HepG2 (cell line): ENCODE measurements around the gene GRIN3A. TPM values are rescaled to one million over a fixed set of nuclear protein-coding genes. Genes with fewer than 3 reads are reported as not detected.
A peak's percentile ranks its signal among the peaks of the same experiment; 100 is the strongest.

ENCODE experiments used
- ATAC-seq: fragments of 200-7000 bp; cut with Tn5 transposase; 3 replicates; pipeline ENCODE4 v1.9.1; 2020; ENCODE audit warnings: mild to moderate bottlenecking, moderate library complexity
- BruUV-seq: library from RNA; stranded (reverse); fragments of 400-500 nt; replicated peaks from 2 replicates; lab custom pipeline; 2021; lab: Mats Ljungman, UMichigan
- CTCF ChIA-PET: fragments of 300-600 bp; formaldehyde crosslinking; extraction: SDS; loops from one replicate; lab custom pipeline; 2021; ENCODE audit warnings: low total read pairs, inconsistent platforms, low intra/inter-chr PET ratio; lab: Yijun Ruan, JAX
- POLR2A ChIA-PET: fragments of 350-600 bp; sonication (Branson Sonifier 250); formaldehyde crosslinking; loops from one replicate; lab custom pipeline; 2020; ENCODE audit warnings: antibody characterized with exemption, inconsistent platforms; lab: Yijun Ruan, JAX
- DNase-seq: peaks from one replicate; pipeline ENCODE4 v3.0.0-alpha.2; 2015; ENCODE audit warnings: low spot score
- FAIRE-seq: peaks from 3 replicates; lab custom pipeline; 2011; peaks lifted over from hg19 to GRCh38; lab: Jason Lieb, UNC
- H2AFZ ChIP-seq: one replicate; pipeline ENCODE4 v1.6.1; 2011; ENCODE audit warnings: low read length, inconsistent platforms
- H3K27ac ChIP-seq: fragments of 300-600 bp; 3 replicates; pipeline ENCODE4 v1.8.0; 2011; ENCODE audit warnings: mixed run types, mild to moderate bottlenecking, mixed read lengths, low read length, inconsistent platforms; ENCODE audit not compliant: insufficient read depth; ENCODE audit errors: extremely low read length
- H3K27me3 ChIP-seq, 2 experiments: fragments of 200-600 bp in 1 of 2; 2 replicates in 1 of 2; 3 replicates in 1 of 2; pipeline versions ENCODE4 v1.6.0 to v1.8.0; 2011; ENCODE audit warnings: low read length in 2 of 2, mild to moderate bottlenecking in 2 of 2, moderate library complexity in 2 of 2, inconsistent platforms in 1 of 2; ENCODE audit not compliant: insufficient read depth in 2 of 2, control insufficient read depth in 1 of 2
- H3K36me3 ChIP-seq, 2 experiments: fragments of 200-600 bp in 1 of 2; replicated peaks in 1 of 2; 2 replicates in 1 of 2; 3 replicates in 1 of 2; pipeline versions ENCODE4 v1.5.1 to v1.8.0; 2011; ENCODE audit warnings: low read length in 2 of 2, inconsistent platforms in 1 of 2; ENCODE audit not compliant: insufficient read depth in 2 of 2, control insufficient read depth in 1 of 2
- H3K4me1 ChIP-seq: 2 replicates; pipeline ENCODE4 v1.5.1; 2012; ENCODE audit warnings: low read length, inconsistent platforms; ENCODE audit not compliant: insufficient read depth
- H3K4me2 ChIP-seq: 2 replicates; pipeline ENCODE4 v1.6.0; 2011; ENCODE audit warnings: low read depth, low read length, inconsistent platforms
- H3K4me3 ChIP-seq, 3 experiments: fragments of 200-600 bp in 1 of 3; sonication (generic), shearing (Covaris generic) in 1 of 3; replicated peaks in 1 of 3; 2 replicates each; pipeline ENCODE4 v1.5.1; 2011 to 2016; ENCODE audit warnings: low read length in 3 of 3, inconsistent platforms in 2 of 3, low read depth in 2 of 3, mild to moderate bottlenecking in 2 of 3, control low read depth in 1 of 3, mixed read lengths in 1 of 3; ENCODE audit not compliant: insufficient read depth in 1 of 3
- H3K79me2 ChIP-seq: one replicate; pipeline ENCODE4 v1.6.1; 2011; ENCODE audit warnings: low read length, inconsistent platforms; ENCODE audit not compliant: insufficient read depth
- H3K9ac ChIP-seq: 2 replicates; pipeline ENCODE4 v1.6.0; 2011; ENCODE audit warnings: mild to moderate bottlenecking, low read depth, low read length, inconsistent platforms; ENCODE audit not compliant: insufficient read depth
- H3K9me3 ChIP-seq: 2 replicates; pipeline ENCODE4 v1.5.1; 2012; ENCODE audit warnings: mild to moderate bottlenecking, low read length
- H4K20me1 ChIP-seq: 2 replicates; pipeline ENCODE4 v1.6.0; 2011; ENCODE audit warnings: inconsistent platforms, mild to moderate bottlenecking, low read length, moderate library complexity; ENCODE audit not compliant: insufficient read depth
- CTCF ChIP-seq: sonication (generic); formaldehyde crosslinking; IDR thresholded peaks from 2 replicates; pipeline ENCODE4 v1.5.0; 2020; ENCODE audit warnings: mild to moderate bottlenecking, missing genetic modification reagents, moderate library complexity
- EEA1 ChIP-seq: sonication (generic); formaldehyde crosslinking; IDR thresholded peaks from 2 replicates; pipeline ENCODE4 v1.5.1; 2020; ENCODE audit warnings: mild to moderate bottlenecking, missing genetic modification reagents, borderline replicate concordance
- ERF ChIP-seq: IDR thresholded peaks from 2 replicates; pipeline ENCODE4 v1.6.1; 2018; ENCODE audit warnings: missing biosample characterization, missing genetic modification reagents
- KLF9 ChIP-seq: IDR thresholded peaks from 2 replicates; pipeline ENCODE4 v1.6.1; 2016; ENCODE audit warnings: low read depth
- PCBP1 ChIP-seq: fragments of 200-400 bp; formaldehyde crosslinking; IDR thresholded peaks from 2 replicates; pipeline ENCODE4 v1.6.1; 2017; ENCODE audit warnings: mild to moderate bottlenecking, low read depth, low read length, borderline replicate concordance
- PHF5A ChIP-seq: IDR thresholded peaks from one replicate; pipeline ENCODE4 v1.6.1; 2018; ENCODE audit warnings: low read depth, missing genetic modification reagents; ENCODE audit not compliant: unreplicated experiment
- PRDM10 ChIP-seq: sonication (generic); formaldehyde crosslinking; IDR thresholded peaks from 2 replicates; pipeline ENCODE4 v1.4.0; 2020; ENCODE audit warnings: low read depth, missing genetic modification reagents
- SRY ChIP-seq: sonication (generic); formaldehyde crosslinking; IDR thresholded peaks from 2 replicates; pipeline ENCODE4 v1.8.0; 2022; ENCODE audit warnings: mild to moderate bottlenecking, missing genetic modification reagents
- ZNF543 ChIP-seq: sonication (generic); formaldehyde crosslinking; IDR thresholded peaks from 2 replicates; pipeline ENCODE4 v1.4.0; 2020; ENCODE audit warnings: mild to moderate bottlenecking, missing genetic modification reagents
- ZNF576 ChIP-seq: sonication (generic); formaldehyde crosslinking; IDR thresholded peaks from 2 replicates; pipeline ENCODE4 v1.4.0; 2020; ENCODE audit warnings: mild to moderate bottlenecking, missing genetic modification reagents
- WGBS: methylation state at CpG from one replicate; pipeline ENCODE4 v1.1.6; 2017; ENCODE audit warnings: low lambda C conversion rate; 5-methylcytosine and 5-hydroxymethylcytosine counted together
- in situ Hi-C: cut with HindIII; loops from 2 replicates; pipeline ENCODE4 v1.10.0; 2017; ENCODE audit warnings: low pct_unique_long_range_greater_than_20kb; ENCODE audit not compliant: extremely low pct_ligation_motif_present
- intact Hi-C: fragments of 100-400 bp; cut with micrococcal nuclease; formaldehyde crosslinking; loops from one replicate; pipeline ENCODE4 v1.10.0; 2022; ENCODE audit not compliant: unreplicated experiment
- polyA plus RNA-seq, 8 experiments: library from polyadenylated mRNA; depleted of rRNA in 3 of 8; stranded (reverse) in 7 of 8; unstranded in 1 of 8; fragments of >200 nt; fragmentation: Illumina TruSeq in 4 of 8; extraction: Trizol in 4 of 8; gene quantifications; 2 replicates each; pipeline versions ENCODE4 v1.2.1 to v1.2.3, GENCODE V29; 2011 to 2016; ENCODE audit warnings: low read depth in 4 of 8, missing spikeins in 1 of 8, mixed read lengths in 1 of 8; ENCODE audit not compliant: insufficient read depth in 1 of 8
- total RNA-seq, 5 experiments: library from RNA; depleted of rRNA; stranded (reverse); fragments of >200 nt; fragmentation: Illumina TruSeq; extraction: Trizol; gene quantifications; 2 replicates each; pipeline ENCODE4 v1.2.3, GENCODE V29; 2016; ENCODE audit warnings: low read depth in 1 of 5

The GRIN3A gene
- total and polyA plus RNA-seq, 2 of the 13 experiments (the other 11 are each of a cell fraction or from before 2014, with no cell fraction given): not detected

GRCh38 chr9:101711330-101711941 is 27.0 kb downstream of the GRIN3A start:
- POLR2A ChIA-PET: no interaction called here

GRCh38 chr9:101708855-101709254 is 29.6 kb downstream of the GRIN3A start:
- FAIRE-seq (no peak), ATAC-seq (no peak), DNase-seq (no peak)
- H3K9me3 ChIP-seq: no peaks in the 10 kb centered on the region
- ChIA-PET CTCF (no interaction called here), POLR2A (no interaction called here)
- intact Hi-C loops (no loop called here), in situ Hi-C loops (no loop called here)
- no peak overlapping the region for H3K4me3 ChIP-seq
- no peaks in the 10 kb centered on the region for H3K27me3 ChIP-seq
- no peaks in the 10 kb centered on the region for H4K20me1 ChIP-seq
- no TSS peak for BruUV-seq
- no peak overlapping the region for H3K27ac ChIP-seq
- H2AFZ ChIP-seq: no peak overlapping the region
- H3K79me2 ChIP-seq: no peaks in the 10 kb centered on the region
- H3K4me1 ChIP-seq: no peaks in the 10 kb centered on the region
- no peaks in the 10 kb centered on the region for H3K36me3 ChIP-seq
- no peak overlapping the region for H3K9ac ChIP-seq
- H3K4me2 ChIP-seq: no peak overlapping the region
- WGBS: 14% methylated on average over 2 of the region's 2 CpGs
- TF ChIP-seq ZNF543 (no peak), PHF5A (CRISPR knock-in tag) (no peak), PRDM10 (CRISPR knock-in tag) (no peak), EEA1 (CRISPR knock-in tag) (no peak), ZNF576 (no peak), ERF (CRISPR knock-in tag) (no peak), PCBP1 (no peak), KLF9 (CRISPR knock-in tag) (no peak)

More at GRCh38 chr9:101711330-101711941, 27.0 kb downstream of the GRIN3A start:
- intact Hi-C loops (no loop called here), in situ Hi-C loops (no loop called here)
- no peaks in the 10 kb centered on the region for H3K4me1 ChIP-seq
- no peaks in the 10 kb centered on the region for H3K27me3 ChIP-seq
- CTCF ChIA-PET: no interaction called here
- H3K36me3 ChIP-seq: no peaks in the 10 kb centered on the region
- H3K9ac ChIP-seq: no peak overlapping the region
- no peak overlapping the region for H3K4me2 ChIP-seq
- no peak overlapping the region for H2AFZ ChIP-seq
- DNase-seq (peak; percentile 23), FAIRE-seq (peak; percentile 53), ATAC-seq (peak; percentile 74)
- H3K79me2 ChIP-seq: no peaks in the 10 kb centered on the region
- no peaks in the 10 kb centered on the region for H3K9me3 ChIP-seq
- no peak overlapping the region for H3K4me3 ChIP-seq
- no peaks in the 10 kb centered on the region for H4K20me1 ChIP-seq
- WGBS: 27% methylated on average over 10 of the region's 10 CpGs
- no peak overlapping the region for H3K27ac ChIP-seq
- no TSS peak for BruUV-seq
- peak; percentile 52 for TF ChIP-seq CTCF (CRISPR knock-in tag)
- TF ChIP-seq SRY (CRISPR knock-in tag): no peak
- TF ChIP-seq, all 625 proteins: peak for 1
